DOHH2 (cell line): Measurements from ENCODE around the gene SLC41A1.

ENCODE experiments used
- H3F3A ChIP-seq: fragments of 200-600 bp; sonication (generic), shearing (Covaris generic); 2 replicates; pipeline ENCODE4 v1.6.0; 2016; ENCODE audit warnings: antibody characterized with exemption, mild to moderate bottlenecking; ENCODE audit not compliant: control insufficient read depth, insufficient read depth
- H3K27ac ChIP-seq: fragments of 200-600 bp; sonication (generic); 2 replicates; pipeline ENCODE4 v1.5.1; 2014; ENCODE audit warnings: low read depth, mild to moderate bottlenecking, low read length, moderate library complexity
- H3K27me3 ChIP-seq: fragments of 200-600 bp; sonication (generic); 2 replicates; pipeline ENCODE4 v1.6.1; 2014; ENCODE audit warnings: mild to moderate bottlenecking, low read length, mixed read lengths; ENCODE audit not compliant: control insufficient read depth
- H3K36me3 ChIP-seq: fragments of 200-600 bp; sonication (generic); 2 replicates; pipeline ENCODE4 v1.6.1; 2014; ENCODE audit warnings: mild to moderate bottlenecking, low read length, moderate library complexity, mixed read lengths; ENCODE audit not compliant: control insufficient read depth
- H3K4me1 ChIP-seq: fragments of 200-600 bp; sonication (generic); 2 replicates; pipeline ENCODE4 v1.6.1; 2014; ENCODE audit warnings: mild to moderate bottlenecking, low read length, mixed read lengths; ENCODE audit not compliant: control insufficient read depth
- H3K4me2 ChIP-seq: fragments of 200-600 bp; sonication (generic); 2 replicates; pipeline ENCODE4 v1.6.0; 2014; ENCODE audit warnings: mild to moderate bottlenecking, low read length, moderate library complexity
- H3K4me3 ChIP-seq: fragments of 200-600 bp; sonication (generic); 2 replicates; pipeline ENCODE4 v1.5.1; 2014; ENCODE audit warnings: mild to moderate bottlenecking, low read length, mixed read lengths
- H3K79me2 ChIP-seq: fragments of 200-600 bp; sonication (generic); 2 replicates; pipeline ENCODE4 v1.6.1; 2014; ENCODE audit warnings: mild to moderate bottlenecking, low read length, mixed read lengths; ENCODE audit not compliant: control insufficient read depth
- H3K9me2 ChIP-seq: fragments of 200-600 bp; sonication (generic); replicated peaks from 2 replicates; pipeline ENCODE4 v1.6.1; 2014; ENCODE audit warnings: mild to moderate bottlenecking, low read length, mixed read lengths; ENCODE audit not compliant: control insufficient read depth
- H3K9me3 ChIP-seq: fragments of 200-600 bp; sonication (generic); 2 replicates; pipeline ENCODE4 v1.6.1; 2014; ENCODE audit warnings: antibody characterized with exemption, low read length, mixed read lengths; ENCODE audit not compliant: control insufficient read depth, insufficient read depth
- H4K20me1 ChIP-seq: fragments of 200-600 bp; sonication (generic); 2 replicates; pipeline ENCODE4 v1.6.0; 2014; ENCODE audit warnings: low read depth, mild to moderate bottlenecking, antibody characterized with exemption, low read length, moderate library complexity; ENCODE audit not compliant: control insufficient read depth, insufficient read depth
- EZH2phosphoT487 ChIP-seq: fragments of 200-600 bp; sonication (generic); IDR thresholded peaks from 2 replicates; pipeline ENCODE4 v1.6.1; 2017; ENCODE audit warnings: borderline replicate concordance, mild to moderate bottlenecking, antibody characterized with exemption, low read length, moderate library complexity, mixed read lengths
- TF ChIP-seq, protein P1 (sequence below): fragments of 200-600 bp; sonication (generic); IDR thresholded peaks from one replicate; pipeline ENCODE4 v1.5.1; 2014; ENCODE audit warnings: antibody characterized with exemption, mild to moderate bottlenecking, low read depth, low read length; ENCODE audit not compliant: poor library complexity, severe bottlenecking

SLC41A1 gene

DNA sequence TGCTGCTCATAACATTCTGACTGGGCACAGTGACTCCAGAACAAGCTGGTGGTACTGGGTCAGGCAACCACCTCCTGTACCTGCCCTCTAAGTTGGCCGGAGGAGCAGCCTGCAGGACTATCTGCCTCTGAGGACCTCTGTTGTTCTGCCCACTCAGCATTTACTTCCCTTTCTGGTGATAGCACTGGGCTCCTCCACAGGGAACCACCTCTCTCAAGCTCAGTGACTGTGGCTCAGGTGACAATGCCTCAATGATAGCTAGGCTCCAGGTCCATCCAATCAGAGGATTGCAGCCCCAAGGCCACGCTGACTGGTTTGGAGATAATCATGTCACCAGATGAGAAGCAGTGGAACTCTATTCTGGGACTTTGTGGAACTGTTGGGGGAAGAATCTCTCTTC, 15.8 kb downstream of the SLC41A1 start:
- Histone ChIP-seq H3K9me3 (no peaks in the 10 kb centered on the region), H3K36me3 (peaks cover 81% of the 10 kb centered on the region)
- TF ChIP-seq, protein P1, sequence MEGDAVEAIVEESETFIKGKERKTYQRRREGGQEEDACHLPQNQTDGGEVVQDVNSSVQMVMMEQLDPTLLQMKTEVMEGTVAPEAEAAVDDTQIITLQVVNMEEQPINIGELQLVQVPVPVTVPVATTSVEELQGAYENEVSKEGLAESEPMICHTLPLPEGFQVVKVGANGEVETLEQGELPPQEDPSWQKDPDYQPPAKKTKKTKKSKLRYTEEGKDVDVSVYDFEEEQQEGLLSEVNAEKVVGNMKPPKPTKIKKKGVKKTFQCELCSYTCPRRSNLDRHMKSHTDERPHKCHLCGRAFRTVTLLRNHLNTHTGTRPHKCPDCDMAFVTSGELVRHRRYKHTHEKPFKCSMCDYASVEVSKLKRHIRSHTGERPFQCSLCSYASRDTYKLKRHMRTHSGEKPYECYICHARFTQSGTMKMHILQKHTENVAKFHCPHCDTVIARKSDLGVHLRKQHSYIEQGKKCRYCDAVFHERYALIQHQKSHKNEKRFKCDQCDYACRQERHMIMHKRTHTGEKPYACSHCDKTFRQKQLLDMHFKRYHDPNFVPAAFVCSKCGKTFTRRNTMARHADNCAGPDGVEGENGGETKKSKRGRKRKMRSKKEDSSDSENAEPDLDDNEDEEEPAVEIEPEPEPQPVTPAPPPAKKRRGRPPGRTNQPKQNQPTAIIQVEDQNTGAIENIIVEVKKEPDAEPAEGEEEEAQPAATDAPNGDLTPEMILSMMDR, result no peak
- TF ChIP-seq EZH2phosphoT487, result no peak

DNA sequence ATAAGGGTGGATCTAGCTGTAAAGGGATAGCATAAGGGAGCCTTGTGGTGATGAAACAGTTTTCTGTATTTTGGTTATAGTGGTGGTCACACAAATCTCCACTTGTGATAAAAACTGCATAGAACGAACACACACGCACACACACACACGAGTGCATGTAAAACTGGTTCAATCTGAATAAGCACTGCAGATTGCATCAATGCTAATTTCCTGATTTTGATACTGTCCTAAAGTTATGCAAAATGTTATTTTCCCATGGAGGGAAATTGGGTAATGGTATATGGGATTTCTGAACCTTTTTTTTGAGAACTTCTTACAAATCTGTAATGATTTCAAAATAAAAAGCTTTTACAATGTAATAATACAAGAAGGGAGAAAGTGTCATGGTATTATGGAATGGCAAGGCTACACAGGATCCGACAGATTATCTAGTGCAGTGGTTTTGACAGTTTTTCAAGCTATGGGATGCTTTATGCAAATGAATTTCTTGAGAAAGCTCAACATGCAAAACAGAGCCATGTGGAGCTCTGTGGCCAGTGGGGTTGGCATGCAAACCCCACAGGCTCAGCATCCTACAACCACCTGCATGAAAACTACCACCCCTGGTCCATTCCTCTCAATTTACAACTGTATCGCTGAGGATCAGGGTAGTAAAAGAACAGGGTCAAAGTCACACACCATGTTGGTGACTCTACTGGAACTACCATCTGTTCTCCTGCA, 18.8 kb downstream of the SLC41A1 start:
- no peaks in the 10 kb centered on the region for H3K9me3 ChIP-seq
- TF ChIP-seq EZH2phosphoT487, result no peak
- TF ChIP-seq, protein P1, result no peak
- no peaks in the 10 kb centered on the region for H3K79me2 ChIP-seq
- peak overlapping the region; percentile 51 for H3K4me3 ChIP-seq
- peaks cover 46% of the 10 kb centered on the region for H3K4me1 ChIP-seq
- no peaks in the 10 kb centered on the region for H3K9me2 ChIP-seq
- H3K4me2 ChIP-seq, result peak overlapping the region; percentile 66
- peak overlapping the region; percentile 27 for H3K27ac ChIP-seq
- H4K20me1 ChIP-seq, result no peaks in the 10 kb centered on the region
- H3K36me3 ChIP-seq, result peaks cover 83% of the 10 kb centered on the region
- peaks cover 7% of the 10 kb centered on the region for H3F3A ChIP-seq
- H3K27me3 ChIP-seq, result no peaks in the 10 kb centered on the region

More for the DNA sequence above, 15.8 kb downstream of the SLC41A1 start:
- Histone ChIP-seq H3K4me2 (no peak overlapping the region), H3F3A (peaks cover 6% of the 10 kb centered on the region), H3K27ac (no peak overlapping the region), H3K4me3 (no peak overlapping the region), H3K9me2 (no peaks in the 10 kb centered on the region), H3K27me3 (no peaks in the 10 kb centered on the region), H3K79me2 (peaks cover 8% of the 10 kb centered on the region; the same call in 1 of the 2 replicates), H3K4me1 (peaks cover 41% of the 10 kb centered on the region), H4K20me1 (no peaks in the 10 kb centered on the region)

DNA sequence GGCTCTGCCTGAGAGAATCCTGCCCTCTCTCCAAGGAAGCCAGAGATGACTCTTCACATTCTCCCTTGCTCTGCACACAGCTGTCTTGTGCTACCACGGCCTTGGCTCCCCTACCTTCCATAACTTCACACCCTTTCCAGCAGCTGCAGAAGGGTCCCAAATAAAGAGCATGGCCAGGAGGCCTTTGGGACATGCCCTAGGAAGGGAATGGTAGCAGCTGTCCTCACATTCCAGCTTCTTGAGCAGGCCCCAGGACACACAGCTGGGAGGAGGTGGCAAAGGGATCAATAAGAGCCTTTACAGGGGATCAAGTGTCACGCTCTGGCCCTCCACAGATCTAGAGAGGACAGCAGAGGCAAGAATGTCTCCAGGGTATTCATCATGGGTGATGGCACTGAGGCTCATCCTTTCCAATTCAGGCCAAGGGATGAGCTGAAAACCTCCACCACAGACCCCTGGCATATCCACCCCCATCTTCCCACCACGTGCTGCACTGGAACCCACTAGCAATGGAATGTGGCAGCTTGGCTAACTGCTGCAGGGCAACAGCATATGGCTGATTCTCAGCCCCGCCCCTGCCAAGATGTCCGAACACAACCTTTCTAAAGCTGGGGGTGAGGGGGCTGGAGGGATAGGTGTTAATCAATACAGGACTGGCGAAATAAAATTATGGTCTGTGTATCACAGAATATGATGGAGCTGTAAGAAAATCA, 19.9 kb downstream of the SLC41A1 start:
- H3K4me1 ChIP-seq, result peaks cover 46% of the 10 kb centered on the region
- TF ChIP-seq, protein P1, result no peak
- no peak for TF ChIP-seq EZH2phosphoT487
- H3K27ac ChIP-seq, result peak overlapping the region; percentile 27
- H3K9me2 ChIP-seq, result no peaks in the 10 kb centered on the region
- H4K20me1 ChIP-seq, result no peaks in the 10 kb centered on the region
- no peaks in the 10 kb centered on the region for H3K79me2 ChIP-seq
- no peak overlapping the region for H3K4me3 ChIP-seq
- no peaks in the 10 kb centered on the region for H3K27me3 ChIP-seq
- peaks cover 7% of the 10 kb centered on the region for H3F3A ChIP-seq
- peaks cover 73% of the 10 kb centered on the region for H3K36me3 ChIP-seq
- H3K9me3 ChIP-seq, result no peaks in the 10 kb centered on the region
- peak overlapping the region; percentile 66; the same call in 1 of the 2 replicates for H3K4me2 ChIP-seq
